ENCODE results near the gene PCDHB7. TPM values are rescaled to one million over a fixed set of nuclear protein-coding genes. Genes with fewer than 3 reads are reported as not detected.
"Not testable (repeated sequence)": the region's sequence is repeated elsewhere in the genome, so short reads cannot be mapped to it uniquely, and the experiment has no call there.

PCDHB7 gene
- total RNA-seq, 3 donors from 2014 or later, result 2.3 to 4.6 (median 3.4) TPM

GRCh38 chr5:141223112-141223783 is 50.8 kb downstream of the PCDHB7 start, which contains the start of gene PCDHB14:
TSS of gene PCDHB14 (plus strand) at chr5:141223343. CDS start at chr5:141223506, 163 bp downstream.
- DNase-seq (ENCODE audit: low spot score in 2 of 2), result no peak
- Histone ChIP-seq H3K4me3 (peak within 1 kb of the TSS in 2 of 3 donors; percentile 34 to 53), H3K9me3 (peaks cover 68 to 98% of the 10 kb centered on the region in 2 donors), H3K27ac (no peak within 1 kb of the TSS), H3K27me3 (no peaks in the 10 kb centered on the region), H3K36me3 (no peaks in the 10 kb centered on the region), H3K4me1 (no peaks in the 10 kb centered on the region)
- TF ChIP-seq POLR2A (IDR thresholded peaks at IDR 0.05) (no peak), CTCF (IDR thresholded peaks at IDR 0.05) (no peak), POLR2AphosphoS5 (IDR thresholded peaks at IDR 0.05) (no peak)
- intact Hi-C loops (cut with DNase I; ENCODE audit: low total_unique reads), result no loop called here

GRCh38 chr5:141224844-141225243 is 52.4 kb downstream of the PCDHB7 start:
- H3K36me3 ChIP-seq; H3K4me1 ChIP-seq; DNase-seq (ENCODE audit: low spot score in 2 of 2); H3K27me3 ChIP-seq; H3K27ac ChIP-seq; intact Hi-C loops (cut with DNase I; ENCODE audit: low total_unique reads): not testable (repeated sequence)
- Histone ChIP-seq H3K4me3 (peak overlapping the region in 1 of 3 donors; percentile 16), H3K9me3 (peaks cover 54 to 91% of the 10 kb centered on the region in 2 donors)

- H3K27me3 ChIP-seq; H3K4me3 ChIP-seq; H3K36me3 ChIP-seq; intact Hi-C loops (cut with DNase I; ENCODE audit: low total_unique reads); DNase-seq (ENCODE audit: low spot score in 2 of 2); H3K4me1 ChIP-seq; H3K27ac ChIP-seq: not testable (repeated sequence)
- peaks cover 53 to 89% of the 10 kb centered on the region in 2 donors for H3K9me3 ChIP-seq
These were observed 53.0 kb downstream of the PCDHB7 start for GRCh38 chr5:141225421-141225820.

Other genes starting within 250 kb of the PCDHB7 start
- 1 to 10 TPM in 2 of 3 donors, under 1 TPM in 1; 0.80 to 2.5 (median 2.3) TPM for gene PCDHAC1, start 246.3 kb upstream of the PCDHB7 start, total RNA-seq
- 1 to 10 TPM; 2.1 to 2.8 (median 2.6) TPM for gene PCDHAC2, start 206.2 kb upstream of the PCDHB7 start, total RNA-seq
- under 1 TPM in 2 of 3 donors, not detected in 1; under 0.01 TPM for gene PCDHB1, start 121.3 kb upstream of the PCDHB7 start, total RNA-seq
- gene PCDHB2, start 78.0 kb upstream of the PCDHB7 start, total RNA-seq, result 10 to 100 TPM in 1 of 3 donors, 1 to 10 TPM in 2; 3.8 to 10.8 (median 9.8) TPM
- 1 to 10 TPM; 3.4 to 6.2 (median 5.4) TPM for gene PCDHB3, start 72.2 kb upstream of the PCDHB7 start, total RNA-seq
- 1 to 10 TPM; 7.5 to 9.2 (median 7.7) TPM for gene PCDHB4, start 50.8 kb upstream of the PCDHB7 start, total RNA-seq
- gene PCDHB5, start 37.4 kb upstream of the PCDHB7 start, total RNA-seq, result 1 to 10 TPM; 3.4 to 9.8 (median 6.4) TPM
- 1 to 10 TPM; 1.4 to 3.6 (median 2.2) TPM for gene PCDHB6, start 22.6 kb upstream of the PCDHB7 start, total RNA-seq
- gene PCDHB8, start 5.1 kb downstream of the PCDHB7 start, total RNA-seq, result 1 to 10 TPM in 1 of 3 donors, under 1 TPM in 2; 0.73 to 4.6 (median 0.80) TPM
- 10 to 100 TPM in 1 of 3 donors, 1 to 10 TPM in 2; 4.3 to 11.8 (median 6.3) TPM for gene PCDHB16, start 9.7 kb downstream of the PCDHB7 start, total RNA-seq
- 1 to 10 TPM; 2.2 to 4.6 (median 4.1) TPM for gene PCDHB9, start 14.5 kb downstream of the PCDHB7 start, total RNA-seq
- 1 to 10 TPM; 3.8 to 4.8 (median 4.6) TPM for gene PCDHB10, start 19.7 kb downstream of the PCDHB7 start, total RNA-seq
- 1 to 10 TPM; 2.3 to 4.6 (median 2.7) TPM for gene PCDHB11, start 27.0 kb downstream of the PCDHB7 start, total RNA-seq
- 1 to 10 TPM; 3.7 to 5.2 (median 5.0) TPM for gene PCDHB12, start 36.1 kb downstream of the PCDHB7 start, total RNA-seq
- 1 to 10 TPM; 3.7 to 5.9 (median 4.8) TPM for gene PCDHB13, start 41.3 kb downstream of the PCDHB7 start, total RNA-seq
- 1 to 10 TPM; 4.2 to 5.9 (median 5.9) TPM for gene PCDHB14, start 50.7 kb downstream of the PCDHB7 start, total RNA-seq
- 1 to 10 TPM; 1.6 to 4.2 (median 3.3) TPM for gene PCDHB15, start 72.8 kb downstream of the PCDHB7 start, total RNA-seq
- gene SLC25A2, start 131.4 kb downstream of the PCDHB7 start, total RNA-seq, result 1 to 10 TPM in 1 of 3 donors, under 1 TPM in 2; 0.64 to 2.0 (median 0.98) TPM
- 10 to 100 TPM; 59.2 to 96.2 (median 68.2) TPM for gene TAF7, start 148.1 kb downstream of the PCDHB7 start, total RNA-seq
- 1 to 10 TPM in 2 of 3 donors, under 1 TPM in 1; 0.80 to 1.3 (median 1.2) TPM for gene PCDHGA1, start 157.9 kb downstream of the PCDHB7 start, total RNA-seq
- gene PCDHGA2, start 166.1 kb downstream of the PCDHB7 start, total RNA-seq, result 1 to 10 TPM; 4.6 to 8.6 (median 6.2) TPM
- gene PCDHGA3, start 171.2 kb downstream of the PCDHB7 start, total RNA-seq, result 1 to 10 TPM; 4.3 to 5.9 (median 5.0) TPM
- 1 to 10 TPM; 2.7 to 5.9 (median 5.1) TPM for gene PCDHGB1, start 177.5 kb downstream of the PCDHB7 start, total RNA-seq
- gene PCDHGA4, start 182.4 kb downstream of the PCDHB7 start, total RNA-seq, result 10 to 100 TPM in 1 of 3 donors, 1 to 10 TPM in 2; 5.3 to 12.1 (median 6.4) TPM
- gene PCDHGB2, start 187.3 kb downstream of the PCDHB7 start, total RNA-seq, result 10 to 100 TPM in 1 of 3 donors, 1 to 10 TPM in 2; 6.2 to 10.5 (median 7.8) TPM
- gene PCDHGA5, start 191.5 kb downstream of the PCDHB7 start, total RNA-seq, result 1 to 10 TPM; 5.4 to 9.4 (median 8.8) TPM
- gene PCDHGB3, start 197.6 kb downstream of the PCDHB7 start, total RNA-seq, result 10 to 100 TPM in 1 of 3 donors, 1 to 10 TPM in 2; 5.3 to 10.2 (median 8.6) TPM
- gene PCDHGA6, start 201.2 kb downstream of the PCDHB7 start, total RNA-seq, result 1 to 10 TPM; 4.0 to 8.5 (median 8.3) TPM
- 10 to 100 TPM in 1 of 3 donors, 1 to 10 TPM in 2; 3.7 to 10.8 (median 10.0) TPM for gene PCDHGA7, start 210.1 kb downstream of the PCDHB7 start, total RNA-seq
- 10 to 100 TPM in 1 of 3 donors, 1 to 10 TPM in 2; 5.3 to 10.5 (median 8.9) TPM for gene PCDHGB4, start 215.1 kb downstream of the PCDHB7 start, total RNA-seq
- gene PCDHGA8, start 220.0 kb downstream of the PCDHB7 start, total RNA-seq, result 1 to 10 TPM; 2.6 to 7.2 (median 6.0) TPM
- gene PCDHGB5, start 225.3 kb downstream of the PCDHB7 start, total RNA-seq, result 10 to 100 TPM in 2 of 3 donors, 1 to 10 TPM in 1; 7.5 to 20.6 (median 19.8) TPM
- gene PCDHGA9, start 230.1 kb downstream of the PCDHB7 start, total RNA-seq, result 10 to 100 TPM in 2 of 3 donors, 1 to 10 TPM in 1; 7.8 to 16.7 (median 13.8) TPM
- gene PCDHGB6, start 235.4 kb downstream of the PCDHB7 start, total RNA-seq, result 10 to 100 TPM in 2 of 3 donors, 1 to 10 TPM in 1; 8.8 to 12.8 (median 10.8) TPM
- gene PCDHGA10, start 240.3 kb downstream of the PCDHB7 start, total RNA-seq, result 10 to 100 TPM in 2 of 3 donors, 1 to 10 TPM in 1; 7.2 to 10.7 (median 10.5) TPM
- gene PCDHGB7, start 245.0 kb downstream of the PCDHB7 start, total RNA-seq, result 10 to 100 TPM; 15.4 to 21.3 (median 16.0) TPM
- gene PCDHGA11, start 248.4 kb downstream of the PCDHB7 start, total RNA-seq, result 1 to 10 TPM; 5.0 to 9.8 (median 9.7) TPM